HepG2 (cell line): ENCODE data around the gene THSD4. TPM values are rescaled to one million over a fixed set of nuclear protein-coding genes. Genes with fewer than 3 reads are reported as not detected.

Experiments used
- CENPX ChIP-seq: sonication (generic); formaldehyde crosslinking; IDR thresholded peaks from 2 replicates; pipeline ENCODE4 v1.9.0; 2021; ENCODE audit warnings: mild to moderate bottlenecking, missing genetic modification reagents, moderate library complexity
- GATAD2A ChIP-seq: IDR thresholded peaks from 2 replicates; pipeline ENCODE4 v1.6.1; 2016
- IRF2 ChIP-seq: IDR thresholded peaks from 2 replicates; pipeline ENCODE4 v1.6.1; 2018; ENCODE audit warnings: missing genetic modification reagents, missing compliant biosample characterization
- KDM4B ChIP-seq: sonication (generic); formaldehyde crosslinking; IDR thresholded peaks from 2 replicates; pipeline ENCODE4 v1.4.0; 2020; ENCODE audit warnings: missing genetic modification reagents
- MAFG ChIP-seq: sonication (generic); formaldehyde crosslinking; IDR thresholded peaks from 2 replicates; pipeline ENCODE4 v1.5.1; 2020; ENCODE audit warnings: mild to moderate bottlenecking, missing genetic modification reagents
- PAXIP1 ChIP-seq: sonication (generic); formaldehyde crosslinking; conservative IDR thresholded peaks from 2 replicates; pipeline ENCODE4 v1.4.0; 2020; ENCODE audit warnings: mild to moderate bottlenecking, missing genetic modification reagents, moderate library complexity
- PRMT3 ChIP-seq: sonication (generic); formaldehyde crosslinking; IDR thresholded peaks from 2 replicates; pipeline ENCODE4 v1.8.1; 2022; ENCODE audit warnings: low read depth, mild to moderate bottlenecking, moderate library complexity, missing genetic modification reagents, borderline replicate concordance
- SOX13 ChIP-seq, 3 experiments: fragments of 450-650 bp in 1 of 3; sonication (generic) in 1 of 3; formaldehyde crosslinking in 1 of 3; IDR thresholded peaks in 2 of 3; conservative IDR thresholded peaks in 1 of 3; 2 replicates each; pipeline versions ENCODE4 v1.5.0 to v1.6.1; 2016 to 2020; ENCODE audit warnings: antibody characterized with exemption in 1 of 3, mild to moderate bottlenecking in 1 of 3, missing compliant biosample characterization in 1 of 3, missing genetic modification reagents in 1 of 3, moderate library complexity in 1 of 3
- TBL1XR1 ChIP-seq: fragments of 150-350 bp; IDR thresholded peaks from 2 replicates; pipeline ENCODE4 v1.6.1; 2014; ENCODE audit warnings: borderline replicate concordance, low read length; ENCODE audit not compliant: partially characterized antibody
- TBP ChIP-seq: sonication (generic); formaldehyde crosslinking; IDR thresholded peaks from 2 replicates; pipeline ENCODE4 v1.5.0; 2020; ENCODE audit warnings: missing genetic modification reagents
- TFE3 ChIP-seq: IDR thresholded peaks from 2 replicates; pipeline ENCODE4 v1.6.1; 2016
- ZFAT ChIP-seq: sonication (generic); formaldehyde crosslinking; conservative IDR thresholded peaks from 2 replicates; pipeline ENCODE4 v1.8.1; 2023; ENCODE audit warnings: missing genetic modification reagents, inconsistent platforms
- ZGPAT ChIP-seq: IDR thresholded peaks from 2 replicates; pipeline ENCODE4 v1.6.1; 2016; ENCODE audit warnings: mild to moderate bottlenecking
- ZNF235 ChIP-seq: sonication (generic); formaldehyde crosslinking; IDR thresholded peaks from 2 replicates; pipeline ENCODE4 v1.8.1; 2023; ENCODE audit warnings: mild to moderate bottlenecking, missing genetic modification reagents, borderline replicate concordance
- ZNF276 ChIP-seq: sonication (generic); formaldehyde crosslinking; IDR thresholded peaks from 2 replicates; pipeline ENCODE4 v1.4.0; 2020; ENCODE audit warnings: mild to moderate bottlenecking, low read depth, missing genetic modification reagents
- ZNF292 ChIP-seq: sonication (generic); formaldehyde crosslinking; IDR thresholded peaks from 2 replicates; pipeline ENCODE4 v1.8.1; 2022; ENCODE audit warnings: mild to moderate bottlenecking, low read depth, missing genetic modification reagents, borderline replicate concordance
- ZNF629 ChIP-seq: sonication (generic); formaldehyde crosslinking; conservative IDR thresholded peaks from 2 replicates; pipeline ENCODE4 v1.5.0; 2020; ENCODE audit warnings: missing genetic modification reagents
- polyA plus RNA-seq, 8 experiments: library from polyadenylated mRNA; depleted of rRNA in 3 of 8; stranded (reverse) in 7 of 8; unstranded in 1 of 8; fragments of >200 nt; fragmentation: Illumina TruSeq in 4 of 8; extraction: Trizol in 4 of 8; gene quantifications; 2 replicates each; pipeline versions ENCODE4 v1.2.1 to v1.2.3, GENCODE V29; 2011 to 2016; ENCODE audit warnings: low read depth in 4 of 8, missing spikeins in 1 of 8, mixed read lengths in 1 of 8; ENCODE audit not compliant: insufficient read depth in 1 of 8
- total RNA-seq, 5 experiments: library from RNA; depleted of rRNA; stranded (reverse); fragments of >200 nt; fragmentation: Illumina TruSeq; extraction: Trizol; gene quantifications; 2 replicates each; pipeline ENCODE4 v1.2.3, GENCODE V29; 2016; ENCODE audit warnings: low read depth in 1 of 5

THSD4 gene
- total and polyA plus RNA-seq, 2 of the 13 experiments (the other 11 are each of a cell fraction or from before 2014, with no cell fraction given) = 0.07 to 0.21 TPM

GRCh38 chr15:71511796-71512681 is 396.8 kb downstream of the THSD4 start (continued):
- peak; percentile 47 for TF ChIP-seq PAXIP1 (CRISPR knock-in tag)
- no peak for TF ChIP-seq SOX13 (IDR thresholded peaks at IDR 0.05)
- TF ChIP-seq SOX13 (CRISPR knock-in tag; conservative IDR thresholded peaks at IDR 0.05 in 1 of 2, IDR thresholded peaks at IDR 0.05 in 1 of 2) = peak in 1 of 2 experiments; percentile 66; a peak in 2 of 4 replicates
- TF ChIP-seq ZNF292 (CRISPR knock-in tag) = no peak
- TF ChIP-seq IRF2 (CRISPR knock-in tag) = no peak; the same call in 1 of the 2 replicates
- peak; percentile 56; the same call in 1 of the 2 replicates for TF ChIP-seq GATAD2A (CRISPR knock-in tag)
- TF ChIP-seq TBP (CRISPR knock-in tag) = no peak
- 0 out of 2 replicates have a peak, but pooled peaks have one; percentile 14 for TF ChIP-seq TFE3 (CRISPR knock-in tag)
- TF ChIP-seq ZNF276 (CRISPR knock-in tag) = no peak
- TF ChIP-seq PRMT3 = no peak
- no peak for TF ChIP-seq MAFG (CRISPR knock-in tag)
- TF ChIP-seq ZNF629 (CRISPR knock-in tag) = no peak
- TF ChIP-seq TBL1XR1 = no peak
- TF ChIP-seq CENPX = no peak
- TF ChIP-seq ZFAT (CRISPR knock-in tag) = no peak
- no peak for TF ChIP-seq ZNF235 (CRISPR knock-in tag)
- TF ChIP-seq KDM4B = no peak
- TF ChIP-seq ZGPAT (CRISPR knock-in tag) = 0 out of 2 replicates have a peak, but pooled peaks have one; percentile 19
